Kasumi-1 (cell line): ENCODE results near the gene INPP4A.

Experiments used
- DNase-seq, 2 experiments: peaks; one replicate each; lab custom pipeline; 2025; lab: John Stamatoyannopoulos, UW

INPP4A gene

DNA sequence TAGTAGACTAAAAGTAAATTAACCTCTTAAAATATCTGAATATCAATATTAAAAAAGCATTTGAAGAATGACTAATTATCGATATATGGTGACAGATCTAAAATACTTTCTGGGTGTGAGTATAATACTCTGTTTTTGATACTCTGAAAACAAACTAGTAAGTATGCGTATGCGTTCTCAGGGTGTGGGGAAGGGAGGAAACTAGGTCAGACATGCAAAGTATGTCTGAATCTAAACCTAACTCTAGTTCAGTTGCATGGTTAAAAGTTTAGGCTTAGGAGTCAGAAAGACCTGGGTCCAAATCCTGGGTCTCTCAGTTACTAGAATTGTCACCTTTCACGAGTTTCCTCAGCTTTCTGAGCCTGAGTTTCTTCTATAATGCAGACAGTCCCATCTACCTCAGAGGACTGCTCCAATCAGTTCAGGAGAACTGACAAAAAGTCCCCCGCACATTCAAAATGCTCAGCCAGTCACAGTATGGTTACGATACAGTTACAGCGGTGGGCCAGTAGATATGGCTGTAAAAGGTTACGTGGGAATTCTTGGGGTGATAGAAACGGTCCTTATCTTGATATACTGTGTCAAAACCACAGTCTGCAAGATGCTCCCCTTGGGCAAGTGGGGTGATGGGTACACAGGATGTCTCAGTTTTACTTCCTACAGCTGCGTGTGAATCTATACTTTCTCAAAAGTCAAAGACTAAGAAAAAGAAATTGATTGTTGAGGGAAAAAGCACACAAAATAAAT is 192.9 kb downstream of the INPP4A start:
- no peak for DNase-seq

GRCh38 chr2:98643496-98644100 is 198.9 kb downstream of the INPP4A start:
- no peak for DNase-seq
